ENCODE results near the gene ADGRV1. TPM values are rescaled to one million over a fixed set of nuclear protein-coding genes. Genes with fewer than 3 reads are reported as not detected.

ADGRV1 gene
- total RNA-seq, 1 experiment from 2014 or later = 64.8 TPM

GRCh38 chr5:91143840-91144239 lies 585.2 kb downstream of the ADGRV1 start:
- H3K4me2 ChIP-seq (ENCODE audit: insufficient read depth, insufficient read length, low read length) = no peak overlapping the region

More at GRCh38 chr5:91143840-91144239, 585.2 kb downstream of the ADGRV1 start:
- no CpG with 5 or more reads among the region's 2 CpGs for WGBS (ENCODE audit: extremely low coverage, insufficient read length, low lambda C conversion rate)
- no peak overlapping the region for H4K91ac ChIP-seq (ENCODE audit: insufficient read length, low read depth, low read length)
- no peak overlapping the region for H2BK15ac ChIP-seq (ENCODE audit: low read depth, low read length)
- no peak overlapping the region for H2AFZ ChIP-seq (ENCODE audit: low read length)
- H3K27ac ChIP-seq (ENCODE audit: insufficient read length, low read depth, low read length) = no peak overlapping the region
- H3K4ac ChIP-seq (ENCODE audit: low read depth, low read length) = no peak overlapping the region
- Mint-ChIP-seq H3K27ac (no peak overlapping the region), H3K9me3 (peaks cover 10 to 13% of the 10 kb centered on the region in 2 experiments; a peak in 4 of 5 replicates), H3K4me3 (no peak overlapping the region), H3K27me3 (ENCODE audit: low read depth) (no peaks in the 10 kb centered on the region), H3K4me1 (peaks cover 15 to 22% of the 10 kb centered on the region in 2 experiments), H3K36me3 (ENCODE audit: insufficient read depth in 1 of 3, low read depth in 3 of 3) (peaks cover 13 to 17% (median 14%) of the 10 kb centered on the region in 3 experiments)
- no peaks in the 10 kb centered on the region for H3K79me1 ChIP-seq (ENCODE audit: insufficient read depth, low read depth, low read length, poor library complexity, severe bottlenecking)
- H2BK12ac ChIP-seq (ENCODE audit: insufficient read length, low read depth, low read length) = no peak overlapping the region
- no peak overlapping the region for H3K56ac ChIP-seq (ENCODE audit: insufficient read length, low read depth, low read length)
- H3K9me3 ChIP-seq (ENCODE audit: control insufficient read depth, low read depth, low read length) = no peaks in the 10 kb centered on the region
- H2BK20ac ChIP-seq (ENCODE audit: low read depth, low read length, poor library complexity, severe bottlenecking) = no peak overlapping the region
- no peaks in the 10 kb centered on the region; the same call in 1 of the 2 replicates for H3K4me1 ChIP-seq (ENCODE audit: insufficient read depth, low read length)
- no peaks in the 10 kb centered on the region for H3K23me2 ChIP-seq (ENCODE audit: insufficient read length, low read depth, low read length, poor library complexity, severe bottlenecking)
- no peak overlapping the region for H4K8ac ChIP-seq (replicated peaks; ENCODE audit: insufficient read length, low read depth, low read length)
- no peaks in the 10 kb centered on the region for H3K79me2 ChIP-seq (ENCODE audit: insufficient read depth, low read length)
- no peak overlapping the region for H4K5ac ChIP-seq (ENCODE audit: insufficient read length, low read depth, low read length)
- no peak overlapping the region for H3T11ph ChIP-seq (ENCODE audit: low read length)
- no peaks in the 10 kb centered on the region for H3K27me3 ChIP-seq (ENCODE audit: insufficient read depth, low read length)
- H3K18ac ChIP-seq (ENCODE audit: insufficient read length, low read depth, low read length) = no peak overlapping the region
- no peak overlapping the region for H2BK120ac ChIP-seq (ENCODE audit: low read depth, low read length, poor library complexity, severe bottlenecking)
- H2AK5ac ChIP-seq (ENCODE audit: insufficient read length, low read length) = no peak overlapping the region
- no peaks in the 10 kb centered on the region for H4K20me1 ChIP-seq (ENCODE audit: control insufficient read depth, insufficient read depth, insufficient read length)
- H3K14ac ChIP-seq (ENCODE audit: insufficient read depth, low read length) = no peak overlapping the region
- H3K23ac ChIP-seq (ENCODE audit: insufficient read length, low read depth, low read length) = no peak overlapping the region
- no peak overlapping the region for H2BK5ac ChIP-seq (ENCODE audit: insufficient read length, low read length)
- no peak for DNase-seq
- no peak for TF ChIP-seq CTCF (conservative IDR thresholded peaks at IDR 0.05)
- no peak overlapping the region for H3K9ac ChIP-seq (ENCODE audit: extremely low read depth, insufficient read length, low read length)

All from H9 (cell line).